HG03045 (cell line): ENCODE measurements around the gene SCAI.
A peak's percentile ranks its signal among the peaks of the same experiment; 100 is the strongest.
"Not testable (repeated sequence)": the region's sequence is repeated elsewhere in the genome, so short reads cannot be mapped to it uniquely, and the experiment has no call there.

Experiments used
- ATAC-seq: cut with Tn5 transposase; IDR thresholded peaks from one replicate; pipeline ENCODE4 v1.9.1; 2021; ENCODE audit warnings: mild to moderate bottlenecking, moderate library complexity; ENCODE audit not compliant: unreplicated experiment

The SCAI gene

GRCh38 chr9:124950050-124950718 lies 193.1 kb downstream of the SCAI start:
- no peak for ATAC-seq

- ATAC-seq: no peak
These were observed 193.9 kb downstream of the SCAI start for GRCh38 chr9:124949387-124949786.

- ATAC-seq: no peak
These were observed 195.5 kb downstream of the SCAI start for GRCh38 chr9:124947727-124948391.

GRCh38 chr9:124946167-124946566 lies 197.2 kb downstream of the SCAI start:
- no peak for ATAC-seq

- peak; percentile 10 for ATAC-seq
These were observed 201.4 kb downstream of the SCAI start for GRCh38 chr9:124941679-124942561.

GRCh38 chr9:124940894-124941678 lies 202.2 kb downstream of the SCAI start, which contains the start of gene GOLGA1:
Gene GOLGA1, minus strand, starts transcription at chr9:124941083. Its CDS starts 2,372 bp downstream, at chr9:124938711.
- ATAC-seq: peak; percentile 80

- peak; percentile 41 for ATAC-seq
These were observed 202.8 kb downstream of the SCAI start for GRCh38 chr9:124940521-124940893.

GRCh38 chr9:124939944-124940343 lies 203.4 kb downstream of the SCAI start:
- no peak for ATAC-seq

GRCh38 chr9:124934290-124934689 lies 209.0 kb downstream of the SCAI start:
- ATAC-seq: no peak

GRCh38 chr9:124932333-124932732 lies 211.0 kb downstream of the SCAI start:
- ATAC-seq: no peak

GRCh38 chr9:124929464-124929863 lies 213.9 kb downstream of the SCAI start:
- no peak for ATAC-seq

- no peak for ATAC-seq
These were observed 215.2 kb downstream of the SCAI start for GRCh38 chr9:124928116-124928515.

- ATAC-seq: not testable (repeated sequence)
These were observed 222.9 kb downstream of the SCAI start for GRCh38 chr9:124920394-124920793.

- ATAC-seq: no peak
These were observed 228.4 kb downstream of the SCAI start for GRCh38 chr9:124914753-124915405.

GRCh38 chr9:124913378-124913777 lies 229.9 kb downstream of the SCAI start:
- no peak for ATAC-seq

GRCh38 chr9:124911766-124912165 lies 231.6 kb downstream of the SCAI start:
- no peak for ATAC-seq

GRCh38 chr9:124908098-124908497 lies 235.2 kb downstream of the SCAI start:
- no peak for ATAC-seq

GRCh38 chr9:124906966-124907365 lies 236.4 kb downstream of the SCAI start:
- no peak for ATAC-seq

GRCh38 chr9:124899845-124900244 lies 243.5 kb downstream of the SCAI start:
- ATAC-seq: no peak
